GM18519 (cell line): ENCODE results near the gene PDHX.
"Not testable (repeated sequence)": the region's sequence is repeated elsewhere in the genome, so short reads cannot be mapped to it uniquely, and the experiment has no call there.

Experiments used
- ATAC-seq: cut with Tn5 transposase; IDR thresholded peaks from one replicate; pipeline ENCODE4 v1.9.1; 2021; ENCODE audit warnings: mild to moderate bottlenecking, moderate library complexity; ENCODE audit not compliant: unreplicated experiment, low FRiP score

PDHX gene

GRCh38 chr11:34909955-34910354, 6.5 kb upstream of the PDHX start:
- ATAC-seq, result no peak

GRCh38 chr11:34910817-34911216, 5.6 kb upstream of the PDHX start:
- no peak for ATAC-seq

GRCh38 chr11:34911676-34912075, 4.7 kb upstream of the PDHX start:
- no peak for ATAC-seq

GRCh38 chr11:34913556-34913955, 2.9 kb upstream of the PDHX start:
- not testable (repeated sequence) for ATAC-seq

GRCh38 chr11:34915136-34916014, 1.0 kb upstream of the PDHX start:
- no peak for ATAC-seq

GRCh38 chr11:34916843-34917770, 689 bp downstream of the PDHX start:
- no peak for ATAC-seq

- ATAC-seq, result no peak
Measured at GRCh38 chr11:34921156-34921555, 4.7 kb downstream of the PDHX start.

- no peak for ATAC-seq
Measured at GRCh38 chr11:34924714-34925113, 8.3 kb downstream of the PDHX start.

- no peak for ATAC-seq
Measured at GRCh38 chr11:34926101-34926830, 9.8 kb downstream of the PDHX start.

- ATAC-seq, result no peak
Measured at GRCh38 chr11:34926831-34927132, 10.4 kb downstream of the PDHX start.

GRCh38 chr11:34928268-34928959, 12.0 kb downstream of the PDHX start:
- ATAC-seq, result no peak

- no peak for ATAC-seq
Measured at GRCh38 chr11:34928960-34929680, 12.7 kb downstream of the PDHX start.

- no peak for ATAC-seq
Measured at GRCh38 chr11:34929794-34930763, 13.7 kb downstream of the PDHX start.

GRCh38 chr11:34936945-34937629, 20.7 kb downstream of the PDHX start:
- ATAC-seq, result no peak

GRCh38 chr11:34938611-34939010, 22.2 kb downstream of the PDHX start:
- ATAC-seq, result no peak

- ATAC-seq, result no peak
Measured at GRCh38 chr11:34940026-34940677, 23.7 kb downstream of the PDHX start.

- ATAC-seq, result no peak
Measured at GRCh38 chr11:34941688-34942087, 25.3 kb downstream of the PDHX start.
